Erythroblast (primary cell): ENCODE results near the gene TPH2.

ENCODE experiments used
- GATA1 ChIP-seq: IDR thresholded peaks from 2 replicates; pipeline ENCODE4 v1.6.1; 2011; ENCODE audit warnings: low read depth, mild to moderate bottlenecking, control low read depth, low read length, moderate library complexity
- POLR2A ChIP-seq: IDR thresholded peaks from 2 replicates; pipeline ENCODE4 v1.6.1; 2011; ENCODE audit warnings: mild to moderate bottlenecking, low read length

GRCh38 chr12:72041811-72042210 is 103.2 kb downstream of the TPH2 start:
- TF ChIP-seq POLR2A (no peak), GATA1 (no peak)
